KMS-11 (cell line): ENCODE data around the gene KCNK13.
"Not testable (repeated sequence)": the region's sequence is repeated elsewhere in the genome, so short reads cannot be mapped to it uniquely, and the experiment has no call there.

Experiments used
- H2AFZ ChIP-seq: fragments of 200-600 bp; sonication (generic); 2 replicates; pipeline ENCODE4 v1.6.1; 2016; ENCODE audit warnings: antibody characterized with exemption, mixed run types, low read depth
- H3K27ac ChIP-seq: fragments of 200-600 bp; sonication (generic); 2 replicates; pipeline ENCODE4 v1.6.1; 2016; ENCODE audit warnings: mild to moderate bottlenecking, mixed run types
- H3K27me3 ChIP-seq: fragments of 200-600 bp; sonication (generic); 2 replicates; pipeline ENCODE4 v1.6.1; 2017; ENCODE audit warnings: mild to moderate bottlenecking, low read depth, mixed run types, moderate library complexity; ENCODE audit not compliant: insufficient read depth
- H3K36me3 ChIP-seq: fragments of 200-600 bp; sonication (generic); 2 replicates; pipeline ENCODE4 v1.6.1; 2017; ENCODE audit warnings: mild to moderate bottlenecking, mixed run types; ENCODE audit not compliant: insufficient read depth
- H3K4me1 ChIP-seq: fragments of 200-600 bp; sonication (generic); 2 replicates; pipeline ENCODE4 v1.6.1; 2016; ENCODE audit warnings: mild to moderate bottlenecking, low read depth, mixed run types; ENCODE audit not compliant: poor library complexity, severe bottlenecking
- H3K4me2 ChIP-seq: fragments of 200-600 bp; sonication (generic); 2 replicates; pipeline ENCODE4 v1.7.0; 2016; ENCODE audit warnings: mild to moderate bottlenecking, mixed run types
- H3K4me3 ChIP-seq: fragments of 200-600 bp; sonication (generic); IDR thresholded peaks from 2 replicates; pipeline ENCODE4 v1.6.1; 2017; ENCODE audit warnings: low read depth, low read length, mixed read lengths; ENCODE audit not compliant: insufficient read depth
- H3K79me2 ChIP-seq: fragments of 200-600 bp; sonication (generic); 2 replicates; pipeline ENCODE4 v1.6.1; 2016; ENCODE audit warnings: low read depth, mixed run types; ENCODE audit not compliant: insufficient read depth
- H3K9ac ChIP-seq: fragments of 200-600 bp; sonication (generic); 2 replicates; pipeline ENCODE4 v1.6.1; 2016; ENCODE audit warnings: mild to moderate bottlenecking, mixed run types
- H4K20me1 ChIP-seq: fragments of 200-600 bp; sonication (generic); 2 replicates; pipeline ENCODE4 v1.6.1; 2016; ENCODE audit warnings: mild to moderate bottlenecking, mixed run types; ENCODE audit not compliant: insufficient read depth
- TF ChIP-seq, protein P1 (sequence below): fragments of 200-600 bp; sonication (generic); conservative IDR thresholded peaks from 2 replicates; pipeline ENCODE4 v1.6.1; 2017; ENCODE audit warnings: low read depth, mild to moderate bottlenecking, antibody characterized with exemption, low read length, moderate library complexity, mixed read lengths

Gene KCNK13

GRCh38 chr14:90087433-90087832, 25.6 kb downstream of the KCNK13 start:
- TF ChIP-seq, protein P1, sequence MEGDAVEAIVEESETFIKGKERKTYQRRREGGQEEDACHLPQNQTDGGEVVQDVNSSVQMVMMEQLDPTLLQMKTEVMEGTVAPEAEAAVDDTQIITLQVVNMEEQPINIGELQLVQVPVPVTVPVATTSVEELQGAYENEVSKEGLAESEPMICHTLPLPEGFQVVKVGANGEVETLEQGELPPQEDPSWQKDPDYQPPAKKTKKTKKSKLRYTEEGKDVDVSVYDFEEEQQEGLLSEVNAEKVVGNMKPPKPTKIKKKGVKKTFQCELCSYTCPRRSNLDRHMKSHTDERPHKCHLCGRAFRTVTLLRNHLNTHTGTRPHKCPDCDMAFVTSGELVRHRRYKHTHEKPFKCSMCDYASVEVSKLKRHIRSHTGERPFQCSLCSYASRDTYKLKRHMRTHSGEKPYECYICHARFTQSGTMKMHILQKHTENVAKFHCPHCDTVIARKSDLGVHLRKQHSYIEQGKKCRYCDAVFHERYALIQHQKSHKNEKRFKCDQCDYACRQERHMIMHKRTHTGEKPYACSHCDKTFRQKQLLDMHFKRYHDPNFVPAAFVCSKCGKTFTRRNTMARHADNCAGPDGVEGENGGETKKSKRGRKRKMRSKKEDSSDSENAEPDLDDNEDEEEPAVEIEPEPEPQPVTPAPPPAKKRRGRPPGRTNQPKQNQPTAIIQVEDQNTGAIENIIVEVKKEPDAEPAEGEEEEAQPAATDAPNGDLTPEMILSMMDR = no peak
- no peak overlapping the region for H3K9ac ChIP-seq
- H2AFZ ChIP-seq = no peak overlapping the region
- H3K4me1 ChIP-seq = no peaks in the 10 kb centered on the region
- no peak overlapping the region for H3K27ac ChIP-seq
- no peaks in the 10 kb centered on the region for H3K27me3 ChIP-seq
- H3K36me3 ChIP-seq = no peaks in the 10 kb centered on the region
- H3K4me3 ChIP-seq = no peak overlapping the region
- H3K4me2 ChIP-seq = no peak overlapping the region
- H3K79me2 ChIP-seq = no peaks in the 10 kb centered on the region
- H4K20me1 ChIP-seq = no peaks in the 10 kb centered on the region

DNA sequence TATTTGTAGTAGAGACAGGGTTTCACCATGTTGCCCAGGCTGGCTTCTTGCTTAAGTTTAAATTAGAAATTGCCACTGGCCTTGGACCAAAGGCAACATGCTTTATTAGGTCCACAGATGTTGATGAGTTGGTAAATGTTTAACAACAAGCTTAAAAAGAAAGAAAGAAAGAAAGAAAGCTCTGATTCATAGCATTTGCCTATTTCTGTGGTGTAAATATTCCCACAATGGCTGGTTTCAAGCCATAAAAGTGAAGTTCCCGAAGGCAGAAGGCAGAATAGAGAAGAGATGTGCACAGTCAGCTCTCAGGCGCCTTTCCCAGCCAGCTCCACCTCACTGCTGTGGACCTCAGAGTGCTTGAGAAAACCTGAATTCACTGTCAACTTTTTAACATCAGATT, 26.4 kb downstream of the KCNK13 start:
- H3K4me3 ChIP-seq = no peak overlapping the region
- H3K27me3 ChIP-seq = no peaks in the 10 kb centered on the region
- H3K4me2 ChIP-seq = no peak overlapping the region
- no peak overlapping the region for H2AFZ ChIP-seq
- H4K20me1 ChIP-seq = no peaks in the 10 kb centered on the region
- TF ChIP-seq, protein P1 = no peak
- H3K4me1 ChIP-seq = no peaks in the 10 kb centered on the region
- H3K79me2 ChIP-seq = no peaks in the 10 kb centered on the region
- H3K9ac ChIP-seq = no peak overlapping the region
- H3K36me3 ChIP-seq = no peaks in the 10 kb centered on the region
- no peak overlapping the region for H3K27ac ChIP-seq

DNA sequence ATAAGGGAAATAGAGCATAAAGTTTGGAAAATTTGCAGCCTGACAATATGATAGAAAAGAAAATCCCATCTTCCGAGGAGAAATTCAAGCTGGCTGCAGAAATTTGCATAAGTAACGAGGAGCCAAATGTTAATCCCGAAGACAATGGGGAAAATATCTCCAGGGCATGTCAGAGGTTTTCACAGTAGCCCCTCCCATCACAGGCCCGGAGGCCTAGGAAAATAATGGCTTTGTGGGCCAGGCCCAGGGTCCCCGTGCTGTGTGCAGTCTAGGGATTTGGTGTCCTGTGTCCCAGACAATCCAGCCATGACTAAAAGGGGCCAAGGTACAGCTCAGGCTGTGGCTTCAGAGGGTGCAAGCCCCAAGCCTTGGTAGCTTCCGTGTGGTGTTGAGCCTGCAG, 27.7 kb downstream of the KCNK13 start:
- H3K27me3 ChIP-seq, H3K4me3 ChIP-seq, H3K4me2 ChIP-seq, H3K9ac ChIP-seq, H3K27ac ChIP-seq, H3K36me3 ChIP-seq, H4K20me1 ChIP-seq, H3K79me2 ChIP-seq, H2AFZ ChIP-seq, H3K4me1 ChIP-seq: not testable (repeated sequence)

DNA sequence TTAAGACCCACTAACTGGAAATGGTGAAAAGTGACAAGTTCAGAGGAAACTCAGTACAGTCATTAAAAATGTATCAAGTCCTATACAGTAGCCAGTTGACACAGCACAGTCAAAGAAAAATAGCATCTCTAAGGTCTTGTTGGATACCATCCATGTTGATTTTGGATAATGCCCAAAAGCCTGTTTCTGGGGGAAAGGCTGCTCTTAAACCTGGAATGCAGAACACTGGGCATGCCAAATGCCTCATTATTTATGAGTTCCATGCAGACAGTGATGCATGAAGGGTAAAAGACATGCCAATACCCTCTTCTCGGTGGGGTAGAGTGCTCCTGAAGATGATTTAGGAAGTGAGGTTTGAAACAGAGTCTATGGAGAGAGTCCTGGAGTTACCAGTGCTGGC, 29.6 kb downstream of the KCNK13 start:
- no peaks in the 10 kb centered on the region for H3K4me1 ChIP-seq
- H3K27me3 ChIP-seq = no peaks in the 10 kb centered on the region
- H4K20me1 ChIP-seq = no peaks in the 10 kb centered on the region
- no peak overlapping the region for H3K27ac ChIP-seq
- TF ChIP-seq, protein P1 = no peak
- no peaks in the 10 kb centered on the region for H3K36me3 ChIP-seq
- H3K4me2 ChIP-seq = no peak overlapping the region
- H2AFZ ChIP-seq = no peak overlapping the region
- no peaks in the 10 kb centered on the region for H3K79me2 ChIP-seq
- no peak overlapping the region for H3K9ac ChIP-seq
- H3K4me3 ChIP-seq = no peak overlapping the region

- no peaks in the 10 kb centered on the region for H3K36me3 ChIP-seq
- no peaks in the 10 kb centered on the region for H4K20me1 ChIP-seq
- no peaks in the 10 kb centered on the region for H3K4me1 ChIP-seq
- no peak overlapping the region for H3K27ac ChIP-seq
- H3K79me2 ChIP-seq = no peaks in the 10 kb centered on the region
- H3K4me2 ChIP-seq = no peak overlapping the region
- H3K27me3 ChIP-seq = no peaks in the 10 kb centered on the region
- H3K9ac ChIP-seq = no peak overlapping the region
- H3K4me3 ChIP-seq = no peak overlapping the region
- TF ChIP-seq, protein P1 = no peak
- H2AFZ ChIP-seq = no peak overlapping the region
Measured at GRCh38 chr14:90093942-90094595, 32.3 kb downstream of the KCNK13 start.
